ENCODE measurements around the gene PSMC3. TPM values are rescaled to one million over a fixed set of nuclear protein-coding genes. Genes with fewer than 3 reads are reported as not detected.

Gene PSMC3
- total and polyA plus RNA-seq, 2 donors (not counting 1 experiment from before 2014, with no cell fraction given): 36.7 to 62.7 TPM

DNA sequence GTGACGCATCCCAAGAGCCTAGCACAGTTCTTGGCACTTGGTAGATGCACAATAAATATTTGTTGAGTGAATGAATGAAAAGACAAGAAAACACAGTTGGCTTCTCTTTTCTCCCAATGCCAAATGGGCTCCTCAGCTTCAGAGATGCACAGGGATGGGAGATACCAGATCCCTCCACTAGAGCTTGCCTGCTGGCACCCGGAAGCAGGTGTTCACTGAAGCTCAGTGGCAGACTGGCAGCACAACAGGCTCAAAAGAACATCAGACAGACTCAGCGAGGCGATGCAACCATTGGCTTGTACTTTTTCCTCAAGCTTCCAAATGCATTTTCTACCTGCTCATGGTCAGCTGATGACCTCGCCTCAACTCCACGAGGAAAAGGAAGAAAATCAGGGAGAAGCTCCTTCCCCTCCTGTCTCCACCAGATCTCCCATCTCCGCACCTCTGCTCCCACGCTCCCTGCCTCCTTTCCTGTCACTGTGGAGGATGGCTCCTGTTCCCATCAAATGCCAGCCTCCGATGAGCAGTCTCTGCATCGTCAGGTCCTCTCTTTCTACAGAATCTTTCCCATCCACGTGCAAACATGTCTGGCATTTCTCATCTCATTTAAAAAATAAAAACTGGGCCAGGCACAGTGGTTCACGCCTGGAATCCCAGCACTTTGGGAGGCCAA, 16.9 kb upstream of the PSMC3 start:
- no peak for TF ChIP-seq EZH2 (IDR thresholded peaks at IDR 0.05; ENCODE audit: borderline replicate concordance, insufficient read depth, low read depth, low read length, poor library complexity, severe bottlenecking)
- TF ChIP-seq, protein P1, sequence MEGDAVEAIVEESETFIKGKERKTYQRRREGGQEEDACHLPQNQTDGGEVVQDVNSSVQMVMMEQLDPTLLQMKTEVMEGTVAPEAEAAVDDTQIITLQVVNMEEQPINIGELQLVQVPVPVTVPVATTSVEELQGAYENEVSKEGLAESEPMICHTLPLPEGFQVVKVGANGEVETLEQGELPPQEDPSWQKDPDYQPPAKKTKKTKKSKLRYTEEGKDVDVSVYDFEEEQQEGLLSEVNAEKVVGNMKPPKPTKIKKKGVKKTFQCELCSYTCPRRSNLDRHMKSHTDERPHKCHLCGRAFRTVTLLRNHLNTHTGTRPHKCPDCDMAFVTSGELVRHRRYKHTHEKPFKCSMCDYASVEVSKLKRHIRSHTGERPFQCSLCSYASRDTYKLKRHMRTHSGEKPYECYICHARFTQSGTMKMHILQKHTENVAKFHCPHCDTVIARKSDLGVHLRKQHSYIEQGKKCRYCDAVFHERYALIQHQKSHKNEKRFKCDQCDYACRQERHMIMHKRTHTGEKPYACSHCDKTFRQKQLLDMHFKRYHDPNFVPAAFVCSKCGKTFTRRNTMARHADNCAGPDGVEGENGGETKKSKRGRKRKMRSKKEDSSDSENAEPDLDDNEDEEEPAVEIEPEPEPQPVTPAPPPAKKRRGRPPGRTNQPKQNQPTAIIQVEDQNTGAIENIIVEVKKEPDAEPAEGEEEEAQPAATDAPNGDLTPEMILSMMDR (IDR thresholded peaks at IDR 0.05): no peak
- intact Hi-C loops (cut with micrococcal nuclease): no loop called here
- Histone ChIP-seq H3K4me2 (replicated peaks; ENCODE audit: low read depth, low read length, poor library complexity, severe bottlenecking) (no peak overlapping the region), H3K9ac (ENCODE audit: low read length) (no peak overlapping the region), H3K36me3 (replicated peaks in 1 of 2; ENCODE audit: control extremely low read depth in 1 of 2, control insufficient read depth in 1 of 2, extremely low read depth in 1 of 2, insufficient read depth in 2 of 2, low read length in 1 of 2) (no peaks in the 10 kb centered on the region), H3K27ac (ENCODE audit: low read length in 2 of 2) (no peak overlapping the region), H3K4me1 (ENCODE audit: control insufficient read depth in 2 of 2, insufficient read depth in 2 of 2, low read length in 2 of 2) (no peaks in the 10 kb centered on the region), H3K27me3 (replicated peaks in 1 of 4; ENCODE audit: control extremely low read depth in 1 of 4, control insufficient read depth in 3 of 4, insufficient read depth in 4 of 4, low read length in 3 of 4) (no peaks in the 10 kb centered on the region), H3K9me3 (ENCODE audit: control extremely low read depth in 1 of 3, control insufficient read depth in 2 of 3, insufficient read depth in 1 of 3, low read length in 2 of 3) (no peaks in the 10 kb centered on the region), H4K20me1 (ENCODE audit: control insufficient read depth, insufficient read depth, low read length, poor library complexity, severe bottlenecking) (no peaks in the 10 kb centered on the region), H3K4me3 (ENCODE audit: control extremely low read depth in 1 of 5, extremely low read depth in 1 of 5, insufficient read depth in 1 of 5, low read depth in 2 of 5, low read length in 4 of 5) (no peak overlapping the region), H3K79me2 (ENCODE audit: control insufficient read depth, insufficient read depth, low read length) (no peaks in the 10 kb centered on the region), H2AFZ (ENCODE audit: insufficient read depth, low read depth, low read length, poor library complexity, severe bottlenecking) (no peak overlapping the region)
- no peak overlapping the region for H3K27ac Mint-ChIP-seq
- WGBS (ENCODE audit: insufficient coverage): 97% methylated on average over 11 of the region's 12 CpGs
- no peaks in the 10 kb centered on the region for H3K27me3 Mint-ChIP-seq
- H3K4me3 Mint-ChIP-seq: no peak overlapping the region
- DNase-seq (no peak), ATAC-seq (ENCODE audit: low read depth) (no peak)
- CTCF ChIA-PET: no interaction called here
- H3K4me1 Mint-ChIP-seq: no peaks in the 10 kb centered on the region
- POLR2A ChIA-PET: no interaction called here
- no peaks in the 10 kb centered on the region for H3K9me3 Mint-ChIP-seq (ENCODE audit: insufficient read depth)

DNA sequence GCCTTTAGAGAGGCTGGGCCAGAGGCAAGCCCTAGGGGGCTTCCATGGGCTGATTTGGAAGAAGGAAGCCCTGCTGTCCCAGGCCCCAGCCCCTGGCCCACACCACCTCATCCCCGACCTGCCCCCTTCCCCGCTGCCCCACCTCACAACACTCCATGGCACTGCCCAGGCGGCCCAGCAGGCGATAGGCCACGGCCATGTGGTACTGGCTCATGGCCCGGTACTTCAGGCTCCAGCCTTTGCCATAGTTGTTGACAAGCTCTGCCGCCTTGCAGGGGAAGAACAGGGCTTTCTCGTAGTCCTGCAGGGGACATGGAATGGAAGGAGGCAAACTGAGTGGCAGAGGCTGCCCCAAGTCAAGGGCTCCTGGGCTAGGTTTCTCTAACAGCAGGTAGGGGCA, 16.3 kb upstream of the PSMC3 start:
- Mint-ChIP-seq H3K9me3 (ENCODE audit: insufficient read depth) (no peaks in the 10 kb centered on the region), H3K27ac (no peak overlapping the region), H3K4me3 (no peak overlapping the region), H3K4me1 (no peaks in the 10 kb centered on the region), H3K27me3 (no peaks in the 10 kb centered on the region)
- intact Hi-C loops (cut with micrococcal nuclease): no loop called here
- Histone ChIP-seq H3K9ac (ENCODE audit: low read length) (no peak overlapping the region), H3K4me2 (replicated peaks; ENCODE audit: low read depth, low read length, poor library complexity, severe bottlenecking) (no peak overlapping the region), H2AFZ (ENCODE audit: insufficient read depth, low read depth, low read length, poor library complexity, severe bottlenecking) (no peak overlapping the region), H3K4me1 (ENCODE audit: control insufficient read depth in 2 of 2, insufficient read depth in 2 of 2, low read length in 2 of 2) (no peaks in the 10 kb centered on the region), H3K9me3 (ENCODE audit: control extremely low read depth in 1 of 3, control insufficient read depth in 2 of 3, insufficient read depth in 1 of 3, low read length in 2 of 3) (no peaks in the 10 kb centered on the region), H3K4me3 (ENCODE audit: control extremely low read depth in 1 of 5, extremely low read depth in 1 of 5, insufficient read depth in 1 of 5, low read depth in 2 of 5, low read length in 4 of 5) (no peak overlapping the region), H3K36me3 (replicated peaks in 1 of 2; ENCODE audit: control extremely low read depth in 1 of 2, control insufficient read depth in 1 of 2, extremely low read depth in 1 of 2, insufficient read depth in 2 of 2, low read length in 1 of 2) (no peaks in the 10 kb centered on the region), H4K20me1 (ENCODE audit: control insufficient read depth, insufficient read depth, low read length, poor library complexity, severe bottlenecking) (no peaks in the 10 kb centered on the region), H3K79me2 (ENCODE audit: control insufficient read depth, insufficient read depth, low read length) (no peaks in the 10 kb centered on the region), H3K27ac (ENCODE audit: low read length in 2 of 2) (no peak overlapping the region), H3K27me3 (replicated peaks in 1 of 4; ENCODE audit: control extremely low read depth in 1 of 4, control insufficient read depth in 3 of 4, insufficient read depth in 4 of 4, low read length in 3 of 4) (no peaks in the 10 kb centered on the region)
- POLR2A ChIA-PET: no interaction called here
- TF ChIP-seq EZH2 (IDR thresholded peaks at IDR 0.05; ENCODE audit: borderline replicate concordance, insufficient read depth, low read depth, low read length, poor library complexity, severe bottlenecking): no peak
- TF ChIP-seq, protein P1 (IDR thresholded peaks at IDR 0.05): no peak
- 98% methylated on average over 8 of the region's 8 CpGs for WGBS (ENCODE audit: insufficient coverage)
- DNase-seq: no peak
- no peak for ATAC-seq (ENCODE audit: low read depth)
- CTCF ChIA-PET: no interaction called here
